ENCODE measurements around the gene IL17RE.
A peak's percentile ranks its signal among the peaks of the same experiment; 100 is the strongest.
"Not testable (repeated sequence)": the region's sequence is repeated elsewhere in the genome, so short reads cannot be mapped to it uniquely, and the experiment has no call there.

IL17RE gene

DNA sequence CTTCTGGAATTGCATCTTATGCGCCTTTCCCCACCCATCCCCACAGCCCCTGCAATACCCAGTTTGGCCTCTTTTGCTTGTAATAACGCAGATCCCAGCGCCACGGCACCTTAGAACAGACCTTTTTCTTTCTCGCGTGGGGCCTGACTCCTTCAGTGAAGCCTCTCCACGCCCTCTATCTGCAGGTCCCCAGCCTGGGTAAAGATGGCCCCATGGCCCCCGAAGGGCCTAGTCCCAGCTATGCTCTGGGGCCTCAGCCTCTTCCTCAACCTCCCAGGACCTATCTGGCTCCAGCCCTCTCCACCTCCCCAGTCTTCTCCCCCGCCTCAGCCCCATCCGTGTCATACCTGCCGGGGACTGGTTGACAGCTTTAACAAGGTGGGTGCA, 31.6 kb downstream of the IL17RE start:
- peaks cover 21% of the 10 kb centered on the region for H3K36me3 Mint-ChIP-seq (ENCODE audit: insufficient read depth)
- H3K9me3 Mint-ChIP-seq = no peaks in the 10 kb centered on the region
- peak overlapping the region; percentile 93 for H3K4me3 Mint-ChIP-seq
- no peaks in the 10 kb centered on the region for H3K27me3 Mint-ChIP-seq
- peak; percentile 17 for ATAC-seq (replicated peaks; ENCODE audit: extremely low read depth, poor library complexity, severe bottlenecking)
- H3K27ac Mint-ChIP-seq (ENCODE audit: low read depth) = peak overlapping the region; percentile 96
- peaks cover 39% of the 10 kb centered on the region for H3K4me1 Mint-ChIP-seq
- no peak for DNase-seq (ENCODE audit: low spot score in 2 of 2)

DNA sequence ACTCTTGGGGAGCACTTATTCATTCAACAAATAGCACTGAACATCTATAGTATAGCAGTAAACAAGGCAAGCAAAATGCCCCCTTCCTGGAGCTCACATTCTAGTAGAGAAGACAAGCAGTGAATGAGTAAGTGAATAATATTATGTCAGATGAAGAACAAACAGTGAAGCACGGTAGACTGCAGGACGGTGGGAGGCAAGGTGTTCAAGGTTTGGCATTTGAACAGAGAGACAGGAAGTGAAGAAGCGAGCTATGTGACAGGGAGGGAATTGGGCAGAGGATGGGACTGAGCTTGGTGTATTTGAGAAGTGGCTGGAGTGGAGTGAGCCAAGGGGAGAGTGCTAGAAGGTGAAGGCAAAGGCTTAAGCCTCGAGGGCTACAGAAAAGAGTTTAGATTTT, 32.3 kb downstream of the IL17RE start:
- Mint-ChIP-seq H3K4me1 (peaks cover 39% of the 10 kb centered on the region), H3K9me3 (no peaks in the 10 kb centered on the region), H3K27ac (ENCODE audit: low read depth) (peak overlapping the region; percentile 27), H3K36me3 (ENCODE audit: insufficient read depth) (peaks cover 21% of the 10 kb centered on the region), H3K27me3 (no peaks in the 10 kb centered on the region), H3K4me3 (peak overlapping the region; percentile 93)
- DNase-seq (ENCODE audit: low spot score in 2 of 2) (no peak), ATAC-seq (replicated peaks; ENCODE audit: extremely low read depth, poor library complexity, severe bottlenecking) (no peak)

DNA sequence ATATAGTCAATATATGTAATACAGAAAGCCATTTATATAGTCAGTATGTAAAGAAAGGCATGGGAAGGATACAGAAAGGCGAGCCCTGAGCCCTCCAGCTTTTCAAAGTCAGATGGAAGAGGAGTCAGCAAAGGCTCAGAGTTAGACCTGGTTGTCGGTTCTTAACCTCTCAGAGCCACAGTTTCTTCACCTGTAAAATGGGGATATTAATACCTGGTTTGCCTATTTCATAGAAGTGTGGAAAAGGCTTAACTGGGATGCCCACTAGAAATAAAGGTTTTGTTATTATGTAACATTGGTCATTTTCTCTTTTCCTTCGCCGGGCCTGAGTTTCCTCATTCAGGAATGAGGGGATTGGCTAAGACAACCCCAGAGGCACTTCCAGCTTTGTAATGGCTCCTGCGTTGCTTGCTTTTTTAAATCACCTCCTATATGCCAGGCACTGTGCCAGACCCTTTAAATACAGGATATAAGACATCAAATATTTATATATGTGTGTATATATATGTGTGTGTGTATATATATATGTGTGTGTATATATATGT, 33.4 kb downstream of the IL17RE start:
- Mint-ChIP-seq H3K27ac (ENCODE audit: low read depth) (no peak overlapping the region), H3K36me3 (ENCODE audit: insufficient read depth) (peaks cover 19% of the 10 kb centered on the region), H3K4me1 (peaks cover 39% of the 10 kb centered on the region), H3K9me3 (no peaks in the 10 kb centered on the region), H3K4me3 (peak overlapping the region; percentile 93), H3K27me3 (no peaks in the 10 kb centered on the region)
- DNase-seq (ENCODE audit: low spot score in 2 of 2) (no peak), ATAC-seq (replicated peaks; ENCODE audit: extremely low read depth, poor library complexity, severe bottlenecking) (no peak)

DNA sequence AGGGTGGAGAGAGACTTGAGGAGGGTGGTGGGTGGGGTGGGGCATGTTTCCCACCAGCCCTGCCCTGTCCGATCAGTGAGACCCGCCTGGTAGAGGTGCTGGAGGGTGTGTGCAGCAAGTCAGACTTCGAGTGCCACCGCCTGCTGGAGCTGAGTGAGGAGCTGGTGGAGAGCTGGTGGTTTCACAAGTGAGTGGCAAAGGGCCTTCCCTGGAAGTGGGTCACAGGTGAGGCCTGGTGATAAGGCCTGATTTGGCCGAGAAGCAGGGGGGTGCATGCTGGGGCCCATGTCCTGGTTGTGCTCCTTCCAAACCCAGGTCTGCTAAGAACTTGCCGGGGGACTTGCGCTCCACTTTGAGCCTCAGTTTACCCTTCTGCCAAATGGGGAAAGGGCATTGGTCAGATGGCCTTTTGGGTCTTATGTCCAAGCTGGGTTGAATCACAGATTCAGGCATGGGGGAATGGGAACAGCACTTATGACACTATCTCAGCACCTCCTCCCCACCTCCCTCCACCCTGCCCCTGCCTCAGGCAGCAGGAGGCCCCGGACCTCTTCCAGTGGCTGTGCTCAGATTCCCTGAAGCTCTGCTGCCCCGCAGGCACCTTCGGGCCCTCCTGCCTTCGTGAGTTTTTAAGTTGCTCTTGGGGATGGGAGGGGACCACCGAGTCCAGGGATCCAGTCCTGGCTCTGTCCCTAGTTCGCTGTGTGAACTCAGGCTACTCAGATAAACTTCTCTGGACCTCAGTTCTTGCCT, 35.0 kb downstream of the IL17RE start:
- Mint-ChIP-seq H3K9me3 (no peaks in the 10 kb centered on the region), H3K27me3 (no peaks in the 10 kb centered on the region), H3K36me3 (ENCODE audit: insufficient read depth) (peaks cover 21% of the 10 kb centered on the region), H3K4me1 (peaks cover 33% of the 10 kb centered on the region), H3K4me3 (no peak overlapping the region), H3K27ac (ENCODE audit: low read depth) (no peak overlapping the region)
- no peak for DNase-seq (ENCODE audit: low spot score in 2 of 2)
- ATAC-seq (replicated peaks; ENCODE audit: extremely low read depth, poor library complexity, severe bottlenecking) = no peak

DNA sequence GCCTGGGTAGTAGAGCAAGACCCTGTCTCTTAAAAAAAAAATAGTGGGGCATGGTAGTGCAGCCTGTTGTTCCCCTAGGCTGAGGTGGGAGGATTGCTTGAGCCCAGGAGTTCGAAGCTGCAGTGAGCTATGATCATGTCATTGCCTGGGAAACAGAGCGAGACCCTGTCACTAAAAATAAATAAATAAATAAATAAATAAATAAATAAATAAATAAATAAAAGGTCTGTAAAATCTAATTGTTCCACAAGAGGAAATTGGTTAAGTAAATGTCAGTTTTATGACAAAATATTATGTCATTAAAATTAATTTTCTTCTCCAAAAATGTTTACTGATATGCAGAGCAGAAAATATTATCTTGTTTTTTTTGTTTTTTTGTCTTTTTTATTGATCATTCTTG, 36.3 kb downstream of the IL17RE start:
- peaks cover 20% of the 10 kb centered on the region for H3K4me1 Mint-ChIP-seq
- H3K9me3 Mint-ChIP-seq = no peaks in the 10 kb centered on the region
- DNase-seq (ENCODE audit: low spot score in 2 of 2) = no peak
- H3K27me3 Mint-ChIP-seq = no peaks in the 10 kb centered on the region
- H3K27ac Mint-ChIP-seq (ENCODE audit: low read depth) = no peak overlapping the region
- H3K4me3 Mint-ChIP-seq = no peak overlapping the region
- peaks cover 12% of the 10 kb centered on the region for H3K36me3 Mint-ChIP-seq (ENCODE audit: insufficient read depth)
- ATAC-seq (replicated peaks; ENCODE audit: extremely low read depth, poor library complexity, severe bottlenecking) = no peak

DNA sequence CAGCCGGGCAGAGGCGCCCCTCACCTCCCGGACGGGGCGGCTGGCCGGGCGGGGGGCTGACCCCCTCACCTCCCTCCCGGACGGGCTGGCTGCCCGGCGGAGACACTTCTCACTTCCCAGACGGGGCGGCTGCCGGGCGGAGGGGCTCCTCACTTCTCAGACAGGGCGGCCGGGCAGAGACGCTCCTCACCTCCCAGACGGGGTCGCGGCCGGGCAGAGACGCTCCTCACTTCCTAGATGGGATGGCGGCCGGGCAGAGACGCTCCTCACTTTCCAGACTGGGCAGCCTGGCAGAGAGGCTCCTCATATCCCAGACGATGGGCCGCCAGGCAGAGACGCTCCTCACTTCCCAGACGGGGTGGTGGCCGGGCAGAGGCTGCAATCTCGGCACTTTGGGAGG, 37.3 kb downstream of the IL17RE start:
- peaks cover 11% of the 10 kb centered on the region for H3K4me1 Mint-ChIP-seq
- ATAC-seq (replicated peaks; ENCODE audit: extremely low read depth, poor library complexity, severe bottlenecking); H3K36me3 Mint-ChIP-seq (ENCODE audit: insufficient read depth); DNase-seq (ENCODE audit: low spot score in 2 of 2); H3K27ac Mint-ChIP-seq (ENCODE audit: low read depth); H3K4me3 Mint-ChIP-seq; H3K27me3 Mint-ChIP-seq; H3K9me3 Mint-ChIP-seq: not testable (repeated sequence)

DNA sequence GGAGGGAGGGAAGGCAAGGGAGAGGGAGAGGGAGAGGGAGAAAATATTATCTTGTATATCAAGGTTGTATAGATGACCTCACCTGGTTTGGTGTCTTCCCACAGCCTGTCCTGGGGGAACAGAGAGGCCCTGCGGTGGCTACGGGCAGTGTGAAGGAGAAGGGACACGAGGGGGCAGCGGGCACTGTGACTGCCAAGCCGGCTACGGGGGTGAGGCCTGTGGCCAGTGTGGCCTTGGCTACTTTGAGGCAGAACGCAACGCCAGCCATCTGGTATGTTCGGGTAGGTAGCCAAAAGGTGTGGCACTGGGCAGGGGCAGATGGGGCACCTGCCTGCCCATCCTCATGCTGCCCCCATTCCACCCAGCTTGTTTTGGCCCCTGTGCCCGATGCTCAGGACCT, 38.1 kb downstream of the IL17RE start:
- no peaks in the 10 kb centered on the region for H3K9me3 Mint-ChIP-seq
- peaks cover 2% of the 10 kb centered on the region for H3K4me1 Mint-ChIP-seq
- H3K27me3 Mint-ChIP-seq = no peaks in the 10 kb centered on the region
- DNase-seq (ENCODE audit: low spot score in 2 of 2) = no peak
- H3K36me3 Mint-ChIP-seq (ENCODE audit: insufficient read depth) = peaks cover 12% of the 10 kb centered on the region
- H3K4me3 Mint-ChIP-seq = no peak overlapping the region
- ATAC-seq (replicated peaks; ENCODE audit: extremely low read depth, poor library complexity, severe bottlenecking) = no peak
- H3K27ac Mint-ChIP-seq (ENCODE audit: low read depth) = no peak overlapping the region

DNA sequence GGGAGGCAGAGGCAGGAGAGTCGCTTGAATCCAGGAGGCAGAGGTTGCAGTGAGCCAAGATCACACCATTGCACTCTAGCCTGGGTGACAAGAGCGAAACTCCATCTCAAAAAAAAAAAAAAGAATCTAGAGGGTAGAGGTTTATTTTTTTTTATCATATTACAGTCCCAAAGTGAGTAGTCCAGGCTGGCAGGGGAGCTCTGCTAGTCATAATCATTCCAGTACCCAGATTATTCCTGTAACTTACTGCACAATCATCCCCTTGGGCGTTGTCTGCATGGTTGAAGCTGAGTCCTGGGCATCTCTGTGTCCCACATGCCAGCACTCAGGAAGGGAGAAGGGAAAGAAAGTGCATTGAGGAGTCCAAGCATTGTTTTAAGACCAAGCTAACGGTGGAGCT, 39.5 kb downstream of the IL17RE start:
- H3K36me3 Mint-ChIP-seq (ENCODE audit: insufficient read depth) = peaks cover 10% of the 10 kb centered on the region
- no peak overlapping the region for H3K27ac Mint-ChIP-seq (ENCODE audit: low read depth)
- H3K4me3 Mint-ChIP-seq = no peak overlapping the region
- DNase-seq (ENCODE audit: low spot score in 2 of 2) = no peak
- no peaks in the 10 kb centered on the region for H3K27me3 Mint-ChIP-seq
- H3K9me3 Mint-ChIP-seq = no peaks in the 10 kb centered on the region
- no peak for ATAC-seq (replicated peaks; ENCODE audit: extremely low read depth, poor library complexity, severe bottlenecking)
- no peaks in the 10 kb centered on the region for H3K4me1 Mint-ChIP-seq

DNA sequence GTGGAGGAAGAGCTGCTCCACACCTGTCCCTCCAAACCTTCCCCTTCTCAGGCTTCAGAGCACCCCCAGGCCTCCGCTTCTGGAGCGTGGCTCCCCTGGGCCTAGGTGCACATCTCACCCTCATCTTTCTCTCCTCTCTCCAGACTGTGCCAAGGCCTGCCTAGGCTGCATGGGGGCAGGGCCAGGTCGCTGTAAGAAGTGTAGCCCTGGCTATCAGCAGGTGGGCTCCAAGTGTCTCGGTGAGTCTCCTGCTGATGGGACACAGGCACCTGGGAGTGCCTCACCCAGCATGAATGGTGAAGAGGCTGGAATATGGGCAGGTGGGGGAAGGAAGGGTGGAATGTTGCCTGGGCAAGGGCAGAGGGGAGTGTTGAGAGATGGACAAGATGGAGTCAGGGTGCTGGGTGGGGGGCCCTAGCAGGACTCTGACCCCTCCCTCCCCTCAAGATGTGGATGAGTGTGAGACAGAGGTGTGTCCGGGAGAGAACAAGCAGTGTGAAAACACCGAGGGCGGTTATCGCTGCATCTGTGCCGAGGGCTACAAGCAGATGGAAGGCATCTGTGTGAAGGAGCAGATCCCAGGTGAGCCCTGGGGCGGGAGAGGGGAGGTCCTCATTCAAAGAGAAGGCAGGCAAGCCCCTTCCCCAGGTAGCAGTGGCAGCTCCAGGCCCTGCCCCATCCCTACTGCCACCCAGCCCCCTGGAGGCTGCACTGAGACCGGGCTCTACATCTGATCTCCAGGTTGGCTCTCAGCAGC, 40.5 kb downstream of the IL17RE start:
- H3K9me3 Mint-ChIP-seq = no peaks in the 10 kb centered on the region
- H3K4me1 Mint-ChIP-seq = no peaks in the 10 kb centered on the region
- H3K27ac Mint-ChIP-seq (ENCODE audit: low read depth) = no peak overlapping the region
- DNase-seq (ENCODE audit: low spot score in 2 of 2) = no peak
- no peak for ATAC-seq (replicated peaks; ENCODE audit: extremely low read depth, poor library complexity, severe bottlenecking)
- H3K4me3 Mint-ChIP-seq = no peak overlapping the region
- H3K27me3 Mint-ChIP-seq = no peaks in the 10 kb centered on the region
- H3K36me3 Mint-ChIP-seq (ENCODE audit: insufficient read depth) = peaks cover 8% of the 10 kb centered on the region

DNA sequence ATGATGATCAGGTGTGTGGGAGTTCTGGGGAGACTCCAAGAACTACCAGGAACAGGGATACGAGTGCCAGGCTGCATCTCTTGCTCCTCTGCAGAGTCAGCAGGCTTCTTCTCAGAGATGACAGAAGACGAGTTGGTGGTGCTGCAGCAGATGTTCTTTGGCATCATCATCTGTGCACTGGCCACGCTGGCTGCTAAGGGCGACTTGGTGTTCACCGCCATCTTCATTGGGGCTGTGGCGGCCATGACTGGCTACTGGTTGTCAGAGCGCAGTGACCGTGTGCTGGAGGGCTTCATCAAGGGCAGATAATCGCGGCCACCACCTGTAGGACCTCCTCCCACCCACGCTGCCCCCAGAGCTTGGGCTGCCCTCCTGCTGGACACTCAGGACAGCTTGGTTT, 41.6 kb downstream of the IL17RE start:
- Mint-ChIP-seq H3K4me1 (no peaks in the 10 kb centered on the region), H3K27me3 (no peaks in the 10 kb centered on the region), H3K27ac (ENCODE audit: low read depth) (no peak overlapping the region), H3K4me3 (no peak overlapping the region), H3K36me3 (ENCODE audit: insufficient read depth) (peaks cover 6% of the 10 kb centered on the region), H3K9me3 (no peaks in the 10 kb centered on the region)
- ATAC-seq (replicated peaks; ENCODE audit: extremely low read depth, poor library complexity, severe bottlenecking) (no peak), DNase-seq (ENCODE audit: low spot score in 2 of 2) (no peak)

DNA sequence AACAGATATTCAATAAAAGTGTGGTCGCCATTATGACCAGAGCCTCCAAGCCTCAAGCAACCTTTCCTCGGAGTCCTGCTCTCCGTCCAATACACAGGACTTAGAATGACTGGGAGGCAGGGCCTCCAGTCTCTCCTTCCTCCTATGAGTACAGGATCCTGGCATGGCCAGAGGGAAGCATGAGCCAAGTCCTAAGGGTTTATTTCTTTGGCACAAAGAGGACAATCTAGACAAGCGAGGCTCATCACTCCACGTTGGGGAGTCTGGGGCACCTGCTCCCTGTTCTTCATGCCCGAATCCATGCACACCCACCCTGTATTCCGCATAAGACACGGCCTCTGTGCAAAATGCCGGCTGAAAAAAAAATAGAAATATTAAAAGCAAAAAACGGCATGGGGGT, 42.7 kb downstream of the IL17RE start:
- peaks cover 6% of the 10 kb centered on the region for H3K36me3 Mint-ChIP-seq (ENCODE audit: insufficient read depth)
- peak overlapping the region; percentile 36 for H3K4me3 Mint-ChIP-seq
- H3K27ac Mint-ChIP-seq (ENCODE audit: low read depth) = no peak overlapping the region
- no peaks in the 10 kb centered on the region for H3K27me3 Mint-ChIP-seq
- DNase-seq (ENCODE audit: low spot score in 2 of 2) (no peak), ATAC-seq (replicated peaks; ENCODE audit: extremely low read depth, poor library complexity, severe bottlenecking) (no peak)
- no peaks in the 10 kb centered on the region for H3K9me3 Mint-ChIP-seq
- no peaks in the 10 kb centered on the region for H3K4me1 Mint-ChIP-seq

DNA sequence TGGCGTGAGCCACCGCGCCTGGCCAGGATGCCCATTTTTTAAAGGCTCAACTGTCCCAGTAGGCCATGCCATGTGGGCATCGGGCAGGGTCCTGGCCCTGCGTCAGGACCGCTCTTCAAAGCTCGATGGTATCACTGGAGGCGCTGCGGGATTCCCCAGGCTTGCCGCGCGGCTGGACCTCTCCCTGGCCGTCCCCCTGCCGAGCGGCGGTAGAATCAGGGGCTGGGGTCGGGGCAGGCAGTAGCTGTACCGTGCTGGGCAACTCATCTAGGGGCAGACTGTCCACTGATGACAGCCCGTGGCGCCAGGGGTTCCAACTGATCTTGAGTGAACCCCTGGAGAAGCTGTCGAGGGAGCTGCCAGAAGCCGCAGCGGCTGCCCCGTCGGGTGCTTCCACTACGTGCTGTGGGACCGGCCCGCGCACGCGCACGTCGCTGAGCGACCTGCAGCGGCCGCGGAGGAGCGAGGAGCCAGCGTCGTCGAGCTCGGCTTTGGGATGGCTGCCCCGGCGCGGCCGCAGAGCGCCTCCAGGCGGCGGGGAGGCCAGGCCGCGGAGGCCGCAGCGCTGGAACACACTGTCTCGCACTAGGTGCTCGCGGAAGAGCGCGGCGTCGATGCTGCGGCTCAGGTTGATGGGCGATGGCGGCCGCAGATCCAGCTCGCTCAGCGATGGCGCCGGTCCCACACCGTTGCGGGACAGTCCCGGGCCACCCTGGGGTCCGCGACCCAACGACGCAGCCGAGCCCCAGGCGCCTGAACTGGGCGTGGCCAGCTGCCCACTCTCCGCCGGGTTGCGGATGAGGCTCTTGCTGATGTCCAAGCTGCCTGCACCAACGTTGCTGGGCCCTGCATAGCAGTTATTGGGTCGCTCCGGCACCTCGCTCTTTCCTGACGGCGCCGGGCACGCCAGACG, 43.7 kb downstream of the IL17RE start:
- peak; percentile 91 for ATAC-seq (replicated peaks; ENCODE audit: extremely low read depth, poor library complexity, severe bottlenecking)
- H3K27me3 Mint-ChIP-seq = no peaks in the 10 kb centered on the region
- peak; percentile 59 to 66 for DNase-seq (ENCODE audit: low spot score in 2 of 2)
- peak overlapping the region; percentile 76 for H3K4me3 Mint-ChIP-seq
- no peak overlapping the region for H3K27ac Mint-ChIP-seq (ENCODE audit: low read depth)
- no peaks in the 10 kb centered on the region for H3K9me3 Mint-ChIP-seq
- H3K4me1 Mint-ChIP-seq = peaks cover 8% of the 10 kb centered on the region
- H3K36me3 Mint-ChIP-seq (ENCODE audit: insufficient read depth) = peaks cover 6% of the 10 kb centered on the region

Measured in central memory CD8-positive, alpha-beta T cell (primary cell).